Gastrocnemius medialis (tissue), 4 donors: ENCODE data around the gene ANXA10. TPM values are rescaled to one million over a fixed set of nuclear protein-coding genes. Genes with fewer than 3 reads are reported as not detected.
"Not testable (repeated sequence)": the region's sequence is repeated elsewhere in the genome, so short reads cannot be mapped to it uniquely, and the experiment has no call there.

ENCODE experiments used
- ATAC-seq, 2 donors: fragments of 150-250 bp; one replicate each; pipeline ENCODE4 v1.9.1; 2016
- DNase-seq, 2 donors: peaks; one replicate each; pipeline ENCODE4 v3.0.0-alpha.2; 2019
- H3K27ac ChIP-seq, 4 donors: fragments of 200-600 bp; sonication (generic); 1 replicate in 1 of 4; 2 replicates in 3 of 4; pipeline ENCODE4 v1.5.1; 2016 to 2018; ENCODE audit warnings: mild to moderate bottlenecking in 2 of 4, moderate library complexity in 1 of 4
- H3K27me3 ChIP-seq, 3 donors: fragments of 200-600 bp; sonication (generic) in 2 of 3; 1 replicate in 1 of 3; 2 replicates in 2 of 3; pipeline versions ENCODE4 v1.5.1 to v1.6.0; 2016 to 2019; ENCODE audit warnings: mild to moderate bottlenecking in 1 of 3, moderate library complexity in 1 of 3
- H3K36me3 ChIP-seq, 2 donors: fragments of 200-600 bp; sonication (generic) in 1 of 2; one replicate each; pipeline ENCODE4 v1.5.1; 2017 to 2018
- H3K4me1 ChIP-seq, 2 donors: fragments of 200-600 bp; sonication (generic) in 1 of 2; one replicate each; pipeline ENCODE4 v1.5.1; 2016 to 2017; ENCODE audit warnings: mild to moderate bottlenecking in 2 of 2
- H3K4me3 ChIP-seq, 4 donors: fragments of 200-600 bp; sonication (generic) in 3 of 4; 1 replicate in 1 of 4; 2 replicates in 3 of 4; pipeline ENCODE4 v1.5.1; 2016 to 2019; ENCODE audit warnings: mild to moderate bottlenecking in 2 of 4
- H3K9me3 ChIP-seq, 3 donors: fragments of 200-600 bp; sonication (generic) in 2 of 3; 1 replicate in 1 of 3; 2 replicates in 2 of 3; pipeline ENCODE4 v1.5.1; 2016 to 2019
- POLR2A ChIP-seq, 2 donors: fragments of 450-650 bp; IDR thresholded peaks; one replicate each; pipeline ENCODE4 v1.6.1; 2017; ENCODE audit warnings: antibody characterized with exemption in 2 of 2, mild to moderate bottlenecking in 2 of 2, moderate library complexity in 2 of 2
- in situ Hi-C, 4 donors: fragments of 200-750 bp; cut with MboI; loops; one replicate each; pipeline versions ENCODE4 v1.15.0 to v1.8.0; 2017; ENCODE audit warnings: low sequenced_read_pairs in 4 of 4
- intact Hi-C: fragments of 100-400 bp; cut with DNase I; formaldehyde crosslinking; loops from one replicate; pipeline ENCODE4 v1.15.1; 2023; ENCODE audit warnings: low total_unique reads
- total RNA-seq, 4 donors: library from RNA; depleted of rRNA; stranded (reverse); fragments of >200 nt; gene quantifications; one replicate each; pipeline versions ENCODE4 v1.1.0 to v1.2.3, GENCODE V29; 2016
- TF ChIP-seq, protein P1 (sequence below), 5 experiments: fragments of 450-650 bp in 3 of 5; fragments of 200-600 bp in 2 of 5; sonication (generic) in 2 of 5; IDR thresholded peaks in 4 of 5; conservative IDR thresholded peaks in 1 of 5; 1 replicate in 4 of 5; 2 replicates in 1 of 5; pipeline ENCODE4 v1.5.1; 2016 to 2019; ENCODE audit warnings: antibody characterized with exemption in 5 of 5, mild to moderate bottlenecking in 3 of 5, moderate library complexity in 3 of 5

Gene ANXA10
- total RNA-seq, 4 donors from 2014 or later = not detected

DNA sequence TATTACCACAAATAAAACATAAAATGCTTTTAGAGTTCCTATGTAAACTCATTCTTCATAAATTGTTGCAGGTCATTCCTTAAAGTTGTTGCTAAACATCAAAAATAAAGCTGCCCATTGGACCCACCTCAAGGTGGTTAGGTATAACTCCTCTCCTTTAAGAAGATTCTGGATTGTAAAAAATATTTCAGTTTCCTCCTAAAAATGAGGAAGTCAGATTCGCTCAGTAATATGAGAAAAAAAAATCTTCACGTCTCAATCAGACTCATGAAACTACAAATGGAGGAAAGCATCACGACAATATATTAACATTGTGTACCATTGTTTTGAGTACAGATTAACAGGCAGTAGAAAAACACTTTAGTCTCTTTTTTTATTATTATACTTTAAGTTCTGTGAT lies 120.3 kb downstream of the ANXA10 start:
- peaks cover 0 to 9% of the 10 kb centered on the region in 2 donors for H3K36me3 ChIP-seq

DNA sequence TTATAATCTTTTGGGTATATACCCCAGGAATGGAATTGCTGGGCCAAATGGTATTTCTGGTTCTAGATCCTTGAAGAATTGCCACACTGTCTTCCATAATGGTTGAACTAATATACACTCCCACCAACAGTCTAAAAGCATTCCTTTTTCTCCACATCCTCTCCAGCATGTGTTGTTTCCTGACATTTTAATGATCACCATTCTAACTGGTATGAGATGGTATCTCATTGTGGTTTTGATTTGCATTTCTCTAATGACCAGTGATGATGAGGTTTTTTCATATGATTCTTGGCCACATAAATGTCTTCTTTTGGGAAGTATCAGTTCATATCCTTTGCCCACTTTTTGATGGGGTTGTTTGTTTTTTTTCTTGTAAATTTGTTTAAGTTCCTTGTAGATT lies 121.2 kb downstream of the ANXA10 start:
- intact Hi-C loops, ATAC-seq, DNase-seq, H3K27me3 ChIP-seq, H3K4me3 ChIP-seq, H3K27ac ChIP-seq, H3K4me1 ChIP-seq, H3K9me3 ChIP-seq, in situ Hi-C loops: not testable (repeated sequence)
- peaks cover 0 to 13% of the 10 kb centered on the region in 2 donors for H3K36me3 ChIP-seq

More for the DNA sequence above, 120.3 kb downstream of the ANXA10 start:
- no peak overlapping the region for H3K4me3 ChIP-seq
- no peak overlapping the region for H3K27ac ChIP-seq
- intact Hi-C loops (no loop called here), in situ Hi-C loops (no loop called here)
- DNase-seq = no peak
- ATAC-seq = no peak
- TF ChIP-seq, protein P1, sequence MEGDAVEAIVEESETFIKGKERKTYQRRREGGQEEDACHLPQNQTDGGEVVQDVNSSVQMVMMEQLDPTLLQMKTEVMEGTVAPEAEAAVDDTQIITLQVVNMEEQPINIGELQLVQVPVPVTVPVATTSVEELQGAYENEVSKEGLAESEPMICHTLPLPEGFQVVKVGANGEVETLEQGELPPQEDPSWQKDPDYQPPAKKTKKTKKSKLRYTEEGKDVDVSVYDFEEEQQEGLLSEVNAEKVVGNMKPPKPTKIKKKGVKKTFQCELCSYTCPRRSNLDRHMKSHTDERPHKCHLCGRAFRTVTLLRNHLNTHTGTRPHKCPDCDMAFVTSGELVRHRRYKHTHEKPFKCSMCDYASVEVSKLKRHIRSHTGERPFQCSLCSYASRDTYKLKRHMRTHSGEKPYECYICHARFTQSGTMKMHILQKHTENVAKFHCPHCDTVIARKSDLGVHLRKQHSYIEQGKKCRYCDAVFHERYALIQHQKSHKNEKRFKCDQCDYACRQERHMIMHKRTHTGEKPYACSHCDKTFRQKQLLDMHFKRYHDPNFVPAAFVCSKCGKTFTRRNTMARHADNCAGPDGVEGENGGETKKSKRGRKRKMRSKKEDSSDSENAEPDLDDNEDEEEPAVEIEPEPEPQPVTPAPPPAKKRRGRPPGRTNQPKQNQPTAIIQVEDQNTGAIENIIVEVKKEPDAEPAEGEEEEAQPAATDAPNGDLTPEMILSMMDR (IDR thresholded peaks at IDR 0.05 in 4 of 5, conservative IDR thresholded peaks at IDR 0.05 in 1 of 5) = no peak
- no peak for TF ChIP-seq POLR2A (IDR thresholded peaks at IDR 0.05)
- H3K9me3 ChIP-seq = no peaks in the 10 kb centered on the region
- no peaks in the 10 kb centered on the region for H3K4me1 ChIP-seq
- no peaks in the 10 kb centered on the region for H3K27me3 ChIP-seq

DNA sequence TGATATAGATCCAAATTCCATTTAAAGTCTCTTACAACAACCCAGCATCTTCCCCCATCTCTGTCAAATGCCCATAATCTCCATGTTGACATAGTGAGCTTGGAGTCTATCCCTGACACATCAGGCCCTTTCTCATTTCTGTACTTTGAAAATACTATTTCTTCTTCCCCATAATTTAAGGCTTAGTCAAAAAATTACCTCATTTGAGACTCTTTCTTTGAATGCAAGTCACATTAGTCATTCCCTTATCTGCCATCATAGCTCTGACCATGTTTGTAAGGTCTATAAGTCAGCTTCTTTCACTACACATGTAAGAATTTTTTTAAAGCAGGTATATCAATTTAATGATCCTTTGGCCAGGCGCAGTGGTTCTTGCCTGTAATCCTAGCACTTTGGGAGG lies 126.3 kb downstream of the ANXA10 start:
- TF ChIP-seq, protein P1 (IDR thresholded peaks at IDR 0.05 in 4 of 5, conservative IDR thresholded peaks at IDR 0.05 in 1 of 5) = no peak
- TF ChIP-seq POLR2A (IDR thresholded peaks at IDR 0.05) = no peak
- in situ Hi-C loops (no loop called here), intact Hi-C loops (no loop called here)
- Histone ChIP-seq H3K27me3 (no peaks in the 10 kb centered on the region), H3K36me3 (peaks cover 0 to 17% of the 10 kb centered on the region in 2 donors), H3K4me1 (no peaks in the 10 kb centered on the region), H3K4me3 (no peak overlapping the region), H3K27ac (no peak overlapping the region), H3K9me3 (no peaks in the 10 kb centered on the region)
- DNase-seq (no peak), ATAC-seq (no peak)

DNA sequence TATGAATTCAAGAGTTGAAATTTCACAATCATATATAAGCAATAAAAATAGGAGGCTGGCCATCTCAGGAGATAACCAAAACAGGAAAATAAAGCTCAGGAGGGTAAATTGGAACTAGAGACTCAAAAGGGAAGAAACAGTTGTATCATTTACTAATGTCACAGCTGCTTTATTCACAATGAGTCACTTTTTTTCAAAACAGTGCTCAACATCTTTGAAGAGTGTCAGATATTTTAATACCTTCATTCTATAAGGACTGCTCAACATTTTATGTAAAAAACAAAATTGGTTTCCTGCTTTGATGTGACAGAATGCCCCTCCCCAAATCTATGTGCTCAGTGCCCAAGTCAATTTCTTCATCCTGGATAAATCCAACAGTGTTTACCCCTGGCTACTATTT lies 128.6 kb downstream of the ANXA10 start:
- no peak for ATAC-seq
- no peak overlapping the region for H3K4me3 ChIP-seq
- in situ Hi-C loops = no loop called here
- intact Hi-C loops = no loop called here
- DNase-seq = no peak
- H3K27me3 ChIP-seq = no peaks in the 10 kb centered on the region
- TF ChIP-seq, protein P1 (IDR thresholded peaks at IDR 0.05 in 4 of 5, conservative IDR thresholded peaks at IDR 0.05 in 1 of 5) = no peak
- no peak for TF ChIP-seq POLR2A (IDR thresholded peaks at IDR 0.05)
- H3K36me3 ChIP-seq = peaks cover 0 to 18% of the 10 kb centered on the region in 2 donors
- H3K4me1 ChIP-seq = no peaks in the 10 kb centered on the region
- H3K27ac ChIP-seq = no peak overlapping the region
- no peaks in the 10 kb centered on the region for H3K9me3 ChIP-seq

DNA sequence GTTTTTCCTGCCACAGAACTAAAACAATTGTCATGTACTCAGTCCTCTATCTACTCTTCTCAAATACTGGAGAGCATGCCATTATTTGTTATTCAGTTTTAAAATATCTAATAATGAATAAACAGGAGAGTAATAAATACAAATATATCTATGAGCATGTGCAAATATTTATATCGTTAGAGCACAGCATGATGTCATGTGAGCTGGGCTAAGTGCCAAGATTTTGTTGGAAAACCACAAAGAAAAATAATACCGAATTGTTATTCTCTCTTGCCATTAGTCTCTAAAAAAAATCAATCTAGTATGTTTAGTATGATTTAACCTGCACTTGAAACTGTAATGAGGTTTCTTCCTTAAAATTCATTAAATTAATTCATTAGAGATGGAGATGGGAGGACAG lies 129.0 kb downstream of the ANXA10 start:
- H3K27ac ChIP-seq = no peak overlapping the region
- H3K9me3 ChIP-seq = no peaks in the 10 kb centered on the region
- H3K36me3 ChIP-seq = peaks cover 0 to 22% of the 10 kb centered on the region in 2 donors
- in situ Hi-C loops = no loop called here
- DNase-seq = no peak
- H3K27me3 ChIP-seq = no peaks in the 10 kb centered on the region
- TF ChIP-seq, protein P1 (IDR thresholded peaks at IDR 0.05 in 4 of 5, conservative IDR thresholded peaks at IDR 0.05 in 1 of 5) = no peak
- no peak for TF ChIP-seq POLR2A (IDR thresholded peaks at IDR 0.05)
- intact Hi-C loops = no loop called here
- H3K4me1 ChIP-seq = no peaks in the 10 kb centered on the region
- no peak overlapping the region for H3K4me3 ChIP-seq
- no peak for ATAC-seq

Other genes starting within 250 kb of the ANXA10 start
- gene DDX60, start 226.2 kb downstream of the ANXA10 start, total RNA-seq = 10 to 100 TPM in 1 of 4 donors, 1 to 10 TPM in 3; 1.6 to 12.1 (median 3.6) TPM